ENCODE results near the gene HDHD3.

HDHD3 gene

DNA sequence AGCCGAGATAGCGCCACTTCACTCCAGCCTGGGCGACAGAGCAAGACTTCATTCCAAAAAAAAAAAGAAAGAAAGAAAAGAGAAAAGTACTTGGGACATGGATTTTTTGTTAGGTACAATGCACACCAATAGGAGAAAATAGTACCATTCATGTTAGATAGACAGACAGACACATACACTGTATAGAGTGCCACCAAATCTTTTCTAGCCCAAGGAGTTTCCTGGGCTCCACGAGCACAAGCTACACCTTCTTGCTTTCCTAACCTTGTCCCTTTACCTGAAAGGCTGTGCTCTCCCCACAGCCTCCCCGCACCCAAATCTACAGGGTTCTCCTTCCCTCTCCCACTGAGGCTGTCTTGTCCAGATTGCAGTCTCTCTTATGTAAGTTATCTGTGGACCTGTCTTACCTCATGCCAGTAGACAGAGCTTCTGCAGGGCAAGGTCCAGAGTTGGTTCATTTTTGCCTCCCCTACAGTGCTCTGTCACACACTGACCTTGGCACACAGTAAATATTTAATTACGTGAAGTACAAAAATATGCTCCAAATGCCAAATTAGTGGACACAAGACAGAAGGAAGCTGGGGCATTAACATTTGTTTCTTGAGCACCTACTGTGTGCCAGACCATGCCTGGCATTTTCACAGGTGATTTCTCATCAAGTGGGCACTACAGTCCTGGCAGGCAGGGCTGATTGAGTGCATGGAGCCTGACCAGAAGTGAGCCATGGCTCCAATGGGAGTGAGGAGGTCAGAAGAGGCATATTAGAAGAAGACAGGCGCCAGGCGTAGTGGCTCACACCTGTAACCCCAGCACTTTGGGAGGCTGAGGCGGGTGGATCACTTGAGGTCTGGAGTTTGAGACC is 18.4 kb upstream of the HDHD3 start:
- TF ChIP-seq, protein P1, sequence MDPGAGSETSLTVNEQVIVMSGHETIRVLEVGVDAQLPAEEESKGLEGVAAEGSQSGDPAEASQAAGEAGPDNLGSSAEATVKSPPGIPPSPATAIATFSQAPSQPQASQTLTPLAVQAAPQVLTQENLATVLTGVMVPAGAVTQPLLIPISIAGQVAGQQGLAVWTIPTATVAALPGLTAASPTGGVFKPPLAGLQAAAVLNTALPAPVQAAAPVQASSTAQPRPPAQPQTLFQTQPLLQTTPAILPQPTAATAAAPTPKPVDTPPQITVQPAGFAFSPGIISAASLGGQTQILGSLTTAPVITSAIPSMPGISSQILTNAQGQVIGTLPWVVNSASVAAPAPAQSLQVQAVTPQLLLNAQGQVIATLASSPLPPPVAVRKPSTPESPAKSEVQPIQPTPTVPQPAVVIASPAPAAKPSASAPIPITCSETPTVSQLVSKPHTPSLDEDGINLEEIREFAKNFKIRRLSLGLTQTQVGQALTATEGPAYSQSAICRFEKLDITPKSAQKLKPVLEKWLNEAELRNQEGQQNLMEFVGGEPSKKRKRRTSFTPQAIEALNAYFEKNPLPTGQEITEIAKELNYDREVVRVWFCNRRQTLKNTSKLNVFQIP (CRISPR knock-in tag; IDR thresholded peaks at IDR 0.05; ENCODE audit: borderline replicate concordance, low read depth), result no peak
- TF ChIP-seq ZNF70 (CRISPR knock-in tag; IDR thresholded peaks at IDR 0.05) (no peak), SNAI2 (CRISPR knock-in tag; IDR thresholded peaks at IDR 0.05) (no peak), TCF4 (CRISPR knock-in tag; IDR thresholded peaks at IDR 0.05; ENCODE audit: borderline replicate concordance) (no peak), GLIS3 (CRISPR knock-in tag; IDR thresholded peaks at IDR 0.05) (no peak), ISL1 (CRISPR knock-in tag; IDR thresholded peaks at IDR 0.05) (no peak), TOX (CRISPR knock-in tag; IDR thresholded peaks at IDR 0.05; ENCODE audit: borderline replicate concordance) (no peak)
- ATAC-seq, result no peak

GRCh38 chr9:113393281-113393680 is 16.5 kb upstream of the HDHD3 start:
- no peak for ATAC-seq
- TF ChIP-seq, protein P2, sequence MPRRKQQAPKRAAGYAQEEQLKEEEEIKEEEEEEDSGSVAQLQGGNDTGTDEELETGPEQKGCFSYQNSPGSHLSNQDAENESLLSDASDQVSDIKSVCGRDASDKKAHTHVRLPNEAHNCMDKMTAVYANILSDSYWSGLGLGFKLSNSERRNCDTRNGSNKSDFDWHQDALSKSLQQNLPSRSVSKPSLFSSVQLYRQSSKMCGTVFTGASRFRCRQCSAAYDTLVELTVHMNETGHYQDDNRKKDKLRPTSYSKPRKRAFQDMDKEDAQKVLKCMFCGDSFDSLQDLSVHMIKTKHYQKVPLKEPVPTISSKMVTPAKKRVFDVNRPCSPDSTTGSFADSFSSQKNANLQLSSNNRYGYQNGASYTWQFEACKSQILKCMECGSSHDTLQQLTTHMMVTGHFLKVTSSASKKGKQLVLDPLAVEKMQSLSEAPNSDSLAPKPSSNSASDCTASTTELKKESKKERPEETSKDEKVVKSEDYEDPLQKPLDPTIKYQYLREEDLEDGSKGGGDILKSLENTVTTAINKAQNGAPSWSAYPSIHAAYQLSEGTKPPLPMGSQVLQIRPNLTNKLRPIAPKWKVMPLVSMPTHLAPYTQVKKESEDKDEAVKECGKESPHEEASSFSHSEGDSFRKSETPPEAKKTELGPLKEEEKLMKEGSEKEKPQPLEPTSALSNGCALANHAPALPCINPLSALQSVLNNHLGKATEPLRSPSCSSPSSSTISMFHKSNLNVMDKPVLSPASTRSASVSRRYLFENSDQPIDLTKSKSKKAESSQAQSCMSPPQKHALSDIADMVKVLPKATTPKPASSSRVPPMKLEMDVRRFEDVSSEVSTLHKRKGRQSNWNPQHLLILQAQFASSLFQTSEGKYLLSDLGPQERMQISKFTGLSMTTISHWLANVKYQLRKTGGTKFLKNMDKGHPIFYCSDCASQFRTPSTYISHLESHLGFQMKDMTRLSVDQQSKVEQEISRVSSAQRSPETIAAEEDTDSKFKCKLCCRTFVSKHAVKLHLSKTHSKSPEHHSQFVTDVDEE (CRISPR knock-in tag; IDR thresholded peaks at IDR 0.05), result no peak
- TF ChIP-seq TOX (CRISPR knock-in tag; IDR thresholded peaks at IDR 0.05; ENCODE audit: borderline replicate concordance) (no peak), ISL1 (CRISPR knock-in tag; IDR thresholded peaks at IDR 0.05) (no peak), BACH2 (CRISPR knock-in tag; IDR thresholded peaks at IDR 0.05; ENCODE audit: borderline replicate concordance) (no peak), RARB (CRISPR knock-in tag; IDR thresholded peaks at IDR 0.05) (no peak), PPARA (CRISPR knock-in tag; IDR thresholded peaks at IDR 0.05; ENCODE audit: borderline replicate concordance) (no peak), GLIS3 (CRISPR knock-in tag; IDR thresholded peaks at IDR 0.05) (no peak)

DNA sequence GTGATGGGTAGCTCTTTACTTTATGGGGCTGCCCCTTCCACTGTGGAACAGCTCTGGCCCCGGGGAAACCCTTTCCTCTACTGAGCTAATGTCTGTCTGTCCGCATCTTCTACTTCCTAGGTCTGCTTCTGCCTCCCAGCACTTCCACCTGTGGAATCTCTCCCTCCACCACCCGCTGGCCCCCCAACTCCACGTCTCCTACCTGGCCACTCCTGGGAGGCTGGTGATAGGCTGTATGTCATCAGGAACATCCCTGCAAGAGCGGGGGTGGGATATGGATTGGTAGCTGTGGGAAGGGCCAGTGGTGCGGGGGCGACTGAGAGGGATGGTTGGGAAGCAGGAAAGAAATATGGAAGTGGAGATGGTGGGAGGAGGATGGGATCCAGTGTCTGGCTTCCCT is 15.1 kb upstream of the HDHD3 start:
- ATAC-seq, result no peak
- TF ChIP-seq PPARA (CRISPR knock-in tag; IDR thresholded peaks at IDR 0.05; ENCODE audit: borderline replicate concordance) (no peak), RARB (CRISPR knock-in tag; IDR thresholded peaks at IDR 0.05) (no peak), CREB5 (CRISPR knock-in tag; IDR thresholded peaks at IDR 0.05; ENCODE audit: low read depth) (no peak), ARNTL (CRISPR knock-in tag; IDR thresholded peaks at IDR 0.05; ENCODE audit: borderline replicate concordance, low read depth) (no peak), ZC3H10 (CRISPR knock-in tag; IDR thresholded peaks at IDR 0.05) (no peak), TOX (CRISPR knock-in tag; IDR thresholded peaks at IDR 0.05; ENCODE audit: borderline replicate concordance) (no peak), OSR1 (CRISPR knock-in tag; IDR thresholded peaks at IDR 0.05) (no peak), ISL1 (CRISPR knock-in tag; IDR thresholded peaks at IDR 0.05) (no peak), BACH2 (CRISPR knock-in tag; IDR thresholded peaks at IDR 0.05; ENCODE audit: borderline replicate concordance) (no peak), SNAI2 (CRISPR knock-in tag; IDR thresholded peaks at IDR 0.05) (no peak)

DNA sequence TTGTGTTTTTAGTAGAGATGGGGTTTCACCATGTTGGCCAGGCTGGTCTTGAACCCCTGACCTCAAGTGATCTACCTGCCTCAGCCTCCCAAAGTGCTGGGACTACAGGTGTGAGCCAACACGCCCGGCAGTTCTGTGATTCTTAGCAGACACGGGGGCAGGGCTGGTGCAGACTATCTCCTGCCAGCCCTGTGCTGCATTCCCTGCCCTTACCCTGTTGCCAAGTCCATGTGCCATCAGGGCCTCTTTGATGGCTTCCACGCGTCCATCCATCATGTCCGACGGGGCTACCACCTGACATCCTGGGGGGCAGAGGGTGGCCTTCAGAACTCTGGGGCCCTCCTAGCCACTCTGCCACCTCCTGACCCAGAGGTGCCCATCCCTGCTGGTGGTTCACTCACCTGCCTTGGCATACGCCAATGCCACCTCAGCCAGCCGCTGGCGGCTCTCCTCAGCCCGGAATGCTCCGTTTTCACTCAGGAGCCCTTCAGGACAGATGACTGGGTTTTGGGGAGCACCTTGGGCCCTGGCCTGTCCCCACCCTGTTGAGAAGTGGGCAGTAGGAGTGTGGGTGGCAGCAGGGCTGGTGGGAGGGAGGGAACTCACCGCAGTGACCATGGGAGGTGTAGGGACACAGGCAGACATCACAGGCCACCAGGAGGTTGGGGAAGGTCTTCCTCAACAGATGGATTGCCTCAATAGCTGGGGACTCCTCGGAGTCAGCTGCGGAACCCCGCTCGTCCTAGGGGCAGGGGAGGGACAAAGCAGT is 13.6 kb upstream of the HDHD3 start:
- no peak for ATAC-seq
- TF ChIP-seq ZFP3 (CRISPR knock-in tag; IDR thresholded peaks at IDR 0.05) (no peak), GLIS3 (CRISPR knock-in tag; IDR thresholded peaks at IDR 0.05) (no peak), ZFP30 (CRISPR knock-in tag; IDR thresholded peaks at IDR 0.05) (no peak), ESRRG (CRISPR knock-in tag; IDR thresholded peaks at IDR 0.05) (no peak), RARB (CRISPR knock-in tag; IDR thresholded peaks at IDR 0.05) (no peak), TCF4 (CRISPR knock-in tag; IDR thresholded peaks at IDR 0.05; ENCODE audit: borderline replicate concordance) (no peak), ZNF565 (CRISPR knock-in tag; conservative IDR thresholded peaks at IDR 0.05; ENCODE audit: low read depth) (no peak), ARNTL (CRISPR knock-in tag; IDR thresholded peaks at IDR 0.05; ENCODE audit: borderline replicate concordance, low read depth) (no peak), CREB5 (CRISPR knock-in tag; IDR thresholded peaks at IDR 0.05; ENCODE audit: low read depth) (no peak), ZNF8 (CRISPR knock-in tag; IDR thresholded peaks at IDR 0.05) (no peak)
- TF ChIP-seq, protein P1 (CRISPR knock-in tag; IDR thresholded peaks at IDR 0.05; ENCODE audit: borderline replicate concordance, low read depth), result no peak
- TF ChIP-seq, protein P2 (CRISPR knock-in tag; IDR thresholded peaks at IDR 0.05), result no peak
